ENCODE data around the gene HSPA1B.
A peak's percentile ranks its signal among the peaks of the same experiment; 100 is the strongest.
"Not testable (repeated sequence)": the region's sequence is repeated elsewhere in the genome, so short reads cannot be mapped to it uniquely, and the experiment has no call there.

HSPA1B gene

DNA sequence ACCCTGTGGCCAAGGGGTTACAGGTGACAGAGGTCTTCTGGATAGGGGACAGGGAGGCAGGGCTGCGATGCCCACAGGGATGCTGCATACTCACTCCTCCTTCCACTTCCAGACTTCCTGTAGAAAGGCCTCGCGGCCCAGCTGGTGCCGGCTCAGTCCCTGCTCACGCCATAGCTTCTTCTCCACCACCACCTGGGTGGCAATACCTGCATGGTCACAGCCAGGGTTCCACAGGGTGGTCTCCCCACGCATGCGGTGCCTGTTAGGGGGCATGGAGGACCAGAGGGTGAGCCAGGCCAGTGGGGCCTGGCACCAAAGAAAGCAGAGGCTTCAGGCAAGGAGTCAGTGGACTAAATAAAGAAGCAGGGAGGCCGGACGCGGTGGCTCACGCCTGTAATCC is 42.1 kb upstream of the HSPA1B start:
- H3K27ac ChIP-seq (ENCODE audit: poor library complexity, severe bottlenecking), result no peak overlapping the region
- H3K36me3 ChIP-seq (ENCODE audit: low read depth), result peaks cover 90% of the 10 kb centered on the region
- no peaks in the 10 kb centered on the region for H3K4me1 ChIP-seq (ENCODE audit: insufficient read depth, poor library complexity, severe bottlenecking)

DNA sequence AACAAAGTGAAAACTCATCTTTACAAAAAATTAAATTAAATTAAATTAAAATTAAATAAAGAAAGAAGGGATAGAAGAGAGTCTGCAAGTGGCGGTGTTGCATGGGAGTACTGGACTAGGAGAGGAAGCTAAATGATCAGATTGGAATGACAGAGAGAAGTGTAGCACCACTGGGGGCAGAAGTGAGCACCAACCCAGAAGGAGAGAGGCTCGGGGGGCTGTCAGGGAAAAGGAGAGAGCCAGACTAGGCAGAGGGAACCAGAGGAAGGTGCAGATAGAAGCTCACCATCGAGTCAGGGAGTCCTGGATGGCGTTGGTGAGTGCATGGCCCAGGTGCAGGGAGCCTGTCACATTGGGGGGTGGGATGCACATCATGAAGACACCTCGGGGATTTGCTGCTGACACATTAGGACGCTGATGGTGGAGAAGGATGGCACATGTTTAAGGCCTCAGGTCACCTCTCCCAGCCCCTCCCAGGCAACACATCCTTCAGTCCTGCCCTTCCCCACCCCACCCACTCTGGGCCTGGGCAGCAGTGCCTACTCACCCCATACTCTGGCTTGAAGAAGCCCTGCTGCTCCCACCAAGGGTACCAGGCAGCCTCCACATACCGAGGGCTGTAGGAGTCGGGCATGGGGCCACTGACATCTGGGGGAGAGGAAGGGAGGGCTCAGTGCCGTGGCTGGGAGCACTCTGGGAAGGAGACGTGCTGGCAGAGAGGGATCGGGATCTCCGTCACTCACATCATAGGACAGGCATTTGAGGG is 36.0 kb upstream of the HSPA1B start:
- Histone ChIP-seq H3K27me3 (ENCODE audit: insufficient read depth, poor library complexity, severe bottlenecking) (no peaks in the 10 kb centered on the region), H3K36me3 (ENCODE audit: low read depth) (peaks cover 65% of the 10 kb centered on the region), H3K9me3 (ENCODE audit: severe bottlenecking) (no peaks in the 10 kb centered on the region), H3K27ac (ENCODE audit: poor library complexity, severe bottlenecking) (peak overlapping the region; percentile 86), H3K4me1 (ENCODE audit: insufficient read depth, poor library complexity, severe bottlenecking) (peaks cover 7% of the 10 kb centered on the region), H3K4me3 (ENCODE audit: severe bottlenecking) (no peak overlapping the region)
- DNase-seq (ENCODE audit: low spot score) (no peak), ATAC-seq (ENCODE audit: low read depth) (no peak)
- TF ChIP-seq, protein P1, sequence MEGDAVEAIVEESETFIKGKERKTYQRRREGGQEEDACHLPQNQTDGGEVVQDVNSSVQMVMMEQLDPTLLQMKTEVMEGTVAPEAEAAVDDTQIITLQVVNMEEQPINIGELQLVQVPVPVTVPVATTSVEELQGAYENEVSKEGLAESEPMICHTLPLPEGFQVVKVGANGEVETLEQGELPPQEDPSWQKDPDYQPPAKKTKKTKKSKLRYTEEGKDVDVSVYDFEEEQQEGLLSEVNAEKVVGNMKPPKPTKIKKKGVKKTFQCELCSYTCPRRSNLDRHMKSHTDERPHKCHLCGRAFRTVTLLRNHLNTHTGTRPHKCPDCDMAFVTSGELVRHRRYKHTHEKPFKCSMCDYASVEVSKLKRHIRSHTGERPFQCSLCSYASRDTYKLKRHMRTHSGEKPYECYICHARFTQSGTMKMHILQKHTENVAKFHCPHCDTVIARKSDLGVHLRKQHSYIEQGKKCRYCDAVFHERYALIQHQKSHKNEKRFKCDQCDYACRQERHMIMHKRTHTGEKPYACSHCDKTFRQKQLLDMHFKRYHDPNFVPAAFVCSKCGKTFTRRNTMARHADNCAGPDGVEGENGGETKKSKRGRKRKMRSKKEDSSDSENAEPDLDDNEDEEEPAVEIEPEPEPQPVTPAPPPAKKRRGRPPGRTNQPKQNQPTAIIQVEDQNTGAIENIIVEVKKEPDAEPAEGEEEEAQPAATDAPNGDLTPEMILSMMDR (IDR thresholded peaks at IDR 0.05; ENCODE audit: poor library complexity, severe bottlenecking), result peak; percentile 73

More for the DNA sequence above, 42.1 kb upstream of the HSPA1B start:
- H3K9me3 ChIP-seq (ENCODE audit: severe bottlenecking), result no peaks in the 10 kb centered on the region
- H3K4me3 ChIP-seq (ENCODE audit: severe bottlenecking), result no peak overlapping the region
- TF ChIP-seq, protein P1 (IDR thresholded peaks at IDR 0.05; ENCODE audit: poor library complexity, severe bottlenecking), result no peak
- DNase-seq (ENCODE audit: low spot score), result no peak
- H3K27me3 ChIP-seq (ENCODE audit: insufficient read depth, poor library complexity, severe bottlenecking), result no peaks in the 10 kb centered on the region
- ATAC-seq (ENCODE audit: low read depth), result no peak

DNA sequence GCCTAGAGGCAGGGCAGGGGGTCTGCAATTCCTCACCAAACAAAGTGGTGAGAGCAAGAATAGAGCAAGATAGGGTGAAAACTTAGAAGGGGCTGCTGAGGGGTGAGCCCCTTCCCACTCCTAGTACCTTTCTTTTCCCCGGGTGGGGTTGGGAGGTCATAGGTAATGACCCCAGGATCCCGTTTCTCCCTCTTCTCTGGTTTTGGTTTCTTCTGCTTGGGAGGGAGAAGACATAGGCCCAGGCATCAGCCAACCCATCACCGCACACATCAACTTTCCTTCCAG is 35.5 kb upstream of the HSPA1B start:
- DNase-seq (ENCODE audit: low spot score), result no peak
- TF ChIP-seq, protein P1 (IDR thresholded peaks at IDR 0.05; ENCODE audit: poor library complexity, severe bottlenecking), result no peak
- Histone ChIP-seq H3K27me3 (ENCODE audit: insufficient read depth, poor library complexity, severe bottlenecking) (no peaks in the 10 kb centered on the region), H3K9me3 (ENCODE audit: severe bottlenecking) (no peaks in the 10 kb centered on the region), H3K36me3 (ENCODE audit: low read depth) (peaks cover 60% of the 10 kb centered on the region), H3K4me1 (ENCODE audit: insufficient read depth, poor library complexity, severe bottlenecking) (peaks cover 7% of the 10 kb centered on the region), H3K4me3 (ENCODE audit: severe bottlenecking) (no peak overlapping the region), H3K27ac (ENCODE audit: poor library complexity, severe bottlenecking) (peak overlapping the region; percentile 86)
- ATAC-seq (ENCODE audit: low read depth), result no peak

DNA sequence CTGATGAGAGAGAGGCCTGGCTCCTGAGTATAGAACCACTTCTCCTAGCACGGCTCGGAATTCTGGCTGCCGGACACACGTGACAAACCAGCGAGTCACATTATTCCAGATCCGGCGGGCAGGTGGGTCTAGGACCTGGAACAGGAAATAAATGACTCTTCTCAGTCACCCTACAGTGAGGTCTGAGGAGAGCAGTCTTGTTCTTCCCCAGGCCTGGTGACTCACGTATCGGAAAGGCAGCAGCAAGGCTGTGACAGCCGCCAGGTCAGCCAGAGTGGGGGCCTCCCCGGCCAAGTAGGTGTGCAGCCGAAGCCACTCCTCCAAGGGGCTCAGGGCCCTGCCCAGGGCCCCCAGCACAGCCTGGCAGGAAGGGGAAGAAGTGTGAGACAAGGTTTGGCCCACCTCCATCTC is 34.8 kb upstream of the HSPA1B start:
- Histone ChIP-seq H3K27ac (ENCODE audit: poor library complexity, severe bottlenecking) (peak overlapping the region; percentile 86), H3K36me3 (ENCODE audit: low read depth) (peaks cover 53% of the 10 kb centered on the region), H3K4me3 (ENCODE audit: severe bottlenecking) (peak overlapping the region; percentile 8), H3K9me3 (ENCODE audit: severe bottlenecking) (no peaks in the 10 kb centered on the region), H3K27me3 (ENCODE audit: insufficient read depth, poor library complexity, severe bottlenecking) (no peaks in the 10 kb centered on the region), H3K4me1 (ENCODE audit: insufficient read depth, poor library complexity, severe bottlenecking) (peaks cover 7% of the 10 kb centered on the region)
- TF ChIP-seq, protein P1 (IDR thresholded peaks at IDR 0.05; ENCODE audit: poor library complexity, severe bottlenecking), result no peak
- no peak for DNase-seq (ENCODE audit: low spot score)
- peak; percentile 72 for ATAC-seq (ENCODE audit: low read depth)

DNA sequence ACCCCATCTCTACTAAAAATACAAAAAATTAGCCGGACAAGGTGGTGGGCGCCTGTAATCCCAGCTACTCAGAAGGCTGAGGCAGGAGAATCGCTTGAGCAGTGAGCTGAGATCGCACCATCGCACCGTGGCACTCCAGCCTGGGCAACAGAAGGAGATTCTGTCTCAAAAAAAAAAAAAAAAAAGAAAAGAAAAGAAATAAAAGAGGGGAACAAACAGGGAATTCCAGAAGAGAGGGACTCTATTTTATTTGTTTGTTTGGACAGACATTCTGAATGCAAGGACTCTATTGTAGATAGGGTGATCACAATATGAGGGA is 33.7 kb upstream of the HSPA1B start:
- not testable (repeated sequence) for DNase-seq (ENCODE audit: low spot score); H3K4me1 ChIP-seq (ENCODE audit: insufficient read depth, poor library complexity, severe bottlenecking); H3K9me3 ChIP-seq (ENCODE audit: severe bottlenecking); H3K27me3 ChIP-seq (ENCODE audit: insufficient read depth, poor library complexity, severe bottlenecking); ATAC-seq (ENCODE audit: low read depth)
- H3K27ac ChIP-seq (ENCODE audit: poor library complexity, severe bottlenecking), result peak overlapping the region; percentile 86
- H3K36me3 ChIP-seq (ENCODE audit: low read depth), result peaks cover 49% of the 10 kb centered on the region
- H3K4me3 ChIP-seq (ENCODE audit: severe bottlenecking), result peak overlapping the region; percentile 88

All from RWPE2 (cell line).